ENCODE measurements around the gene RERGL. TPM values are rescaled to one million over a fixed set of nuclear protein-coding genes. Genes with fewer than 3 reads are reported as not detected.
"Not testable (repeated sequence)": the region's sequence is repeated elsewhere in the genome, so short reads cannot be mapped to it uniquely, and the experiment has no call there.

Gene RERGL
- total RNA-seq, 4 donors from 2014 or later: 2.6 to 5.0 (median 4.1) TPM

- Histone ChIP-seq H3K36me3 (no peaks in the 10 kb centered on the region), H3K4me3 (no peak overlapping the region), H3K4me1 (no peaks in the 10 kb centered on the region), H3K27me3 (no peaks in the 10 kb centered on the region), H3K9me3 (peaks cover 0 to 5% (median 2%) of the 10 kb centered on the region in 4 donors), H3K27ac (replicated peaks in 1 of 4) (no peak overlapping the region)
- no peak for TF ChIP-seq POLR2A (IDR thresholded peaks at IDR 0.05; ENCODE audit: low read depth)
- no peak for TF ChIP-seq CTCF (IDR thresholded peaks at IDR 0.05)
- TF ChIP-seq EP300 (IDR thresholded peaks at IDR 0.05): no peak
- TF ChIP-seq POLR2AphosphoS5 (IDR thresholded peaks at IDR 0.05): no peak
- intact Hi-C loops (cut with DNase I): no loop called here
- no peak for DNase-seq (ENCODE audit: extremely low spot score)
- WGBS: 87% methylated on average over 7 of the region's 7 CpGs
Measured at GRCh38 chr12:18045446-18045992, 44.5 kb downstream of the RERGL start.

DNA sequence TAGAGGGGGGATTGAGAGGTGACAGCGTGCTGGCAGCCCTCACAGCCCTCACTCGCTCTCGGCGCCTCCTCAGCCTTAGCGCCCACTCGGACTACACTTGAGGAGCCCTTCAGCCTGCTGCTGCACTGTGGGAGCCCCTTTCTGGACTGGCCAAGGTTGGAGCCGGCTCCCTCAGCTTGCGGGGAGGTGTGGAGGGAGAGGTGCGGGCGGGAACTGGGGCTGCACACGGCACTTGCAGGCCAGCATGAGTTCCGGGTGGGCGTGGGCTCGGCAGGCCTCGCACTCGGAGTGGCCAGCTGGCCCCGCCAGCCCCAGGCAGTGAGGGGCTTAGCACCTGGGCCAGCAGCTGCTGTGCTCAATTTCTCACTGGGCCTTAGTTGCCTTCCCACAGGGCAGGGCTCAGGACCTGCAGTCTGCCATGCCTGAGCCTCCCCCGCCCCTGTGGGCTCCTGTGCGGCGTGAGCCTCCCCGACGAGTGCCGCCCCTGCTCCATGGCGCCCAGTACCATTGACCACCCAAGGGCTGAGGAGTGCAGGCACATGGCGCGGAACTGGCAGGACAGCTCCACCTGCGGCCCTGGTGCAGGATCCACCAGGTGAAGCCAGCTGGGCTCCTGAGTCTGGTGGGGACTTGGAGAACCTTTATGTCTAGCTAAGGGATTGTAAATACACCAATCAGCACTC, 49.8 kb downstream of the RERGL start:
- H3K36me3 ChIP-seq; DNase-seq (ENCODE audit: extremely low spot score); intact Hi-C loops (cut with DNase I); H3K27ac ChIP-seq (replicated peaks in 1 of 4); H3K4me1 ChIP-seq; H3K4me3 ChIP-seq; H3K27me3 ChIP-seq; H3K9me3 ChIP-seq: not testable (repeated sequence)
- 97% methylated on average over 14 of the region's 27 CpGs for WGBS

Other genes with a start within 250 kb of the RERGL start
- 1 to 10 TPM in 2 of 4 donors, under 1 TPM in 2; 0.06 to 1.2 (median 0.61) TPM for gene PIK3C2G, start 171.3 kb upstream of the RERGL start, total RNA-seq